ENCODE results near the gene GAR1.

GAR1 gene

GRCh38 chr4:109795059-109795458, 20.5 kb upstream of the GAR1 start:
- Histone ChIP-seq H3K4me2 (ENCODE audit: low read length) (no peak overlapping the region), H3K4me1 (ENCODE audit: low read length) (no peaks in the 10 kb centered on the region), H3K36me3 (replicated peaks; ENCODE audit: low read depth, low read length) (peaks cover 2% of the 10 kb centered on the region), H2AFZ (ENCODE audit: low read depth, low read length) (no peak overlapping the region), H4K20me1 (ENCODE audit: insufficient read depth, low read length) (no peaks in the 10 kb centered on the region), H3K9ac (ENCODE audit: low read length) (no peak overlapping the region), H3K79me2 (ENCODE audit: low read length) (no peaks in the 10 kb centered on the region), H3K27ac (ENCODE audit: low read length) (no peak overlapping the region), H3K9me3 (ENCODE audit: insufficient read depth, low read length) (peaks cover 10% of the 10 kb centered on the region; the same call in 1 of the 2 replicates), H3K27me3 (ENCODE audit: low read depth, low read length) (no peaks in the 10 kb centered on the region), H3K4me3 (ENCODE audit: low read length) (no peak overlapping the region)
- no peak for TF ChIP-seq CTCF (IDR thresholded peaks at IDR 0.05; ENCODE audit: low read depth, low read length)
- TF ChIP-seq EZH2phosphoT487 (IDR thresholded peaks at IDR 0.05; ENCODE audit: low read depth) = no peak

- no peak overlapping the region for H2AFZ ChIP-seq (ENCODE audit: low read depth, low read length)
- H3K9me3 ChIP-seq (ENCODE audit: insufficient read depth, low read length) = peaks cover 10% of the 10 kb centered on the region; the same call in 1 of the 2 replicates
- H3K4me2 ChIP-seq (ENCODE audit: low read length) = no peak overlapping the region
- no peaks in the 10 kb centered on the region for H3K79me2 ChIP-seq (ENCODE audit: low read length)
- H4K20me1 ChIP-seq (ENCODE audit: insufficient read depth, low read length) = no peaks in the 10 kb centered on the region
- no peak overlapping the region for H3K27ac ChIP-seq (ENCODE audit: low read length)
- no peaks in the 10 kb centered on the region for H3K27me3 ChIP-seq (ENCODE audit: low read depth, low read length)
- no peak for TF ChIP-seq CTCF (IDR thresholded peaks at IDR 0.05; ENCODE audit: low read depth, low read length)
- no peak for TF ChIP-seq EZH2phosphoT487 (IDR thresholded peaks at IDR 0.05; ENCODE audit: low read depth)
- H3K4me3 ChIP-seq (ENCODE audit: low read length) = no peak overlapping the region
- no peak overlapping the region for H3K9ac ChIP-seq (ENCODE audit: low read length)
- no peaks in the 10 kb centered on the region for H3K4me1 ChIP-seq (ENCODE audit: low read length)
- H3K36me3 ChIP-seq (replicated peaks; ENCODE audit: low read depth, low read length) = peaks cover 2% of the 10 kb centered on the region
Measured at GRCh38 chr4:109798866-109799265, 16.7 kb upstream of the GAR1 start.

- H3K27me3 ChIP-seq (ENCODE audit: low read depth, low read length) = no peaks in the 10 kb centered on the region
- TF ChIP-seq EZH2phosphoT487 (IDR thresholded peaks at IDR 0.05; ENCODE audit: low read depth) (no peak), CTCF (IDR thresholded peaks at IDR 0.05; ENCODE audit: low read depth, low read length) (no peak)
- H3K4me3 ChIP-seq (ENCODE audit: low read length) = no peak overlapping the region
- H4K20me1 ChIP-seq (ENCODE audit: insufficient read depth, low read length) = no peaks in the 10 kb centered on the region
- H3K4me2 ChIP-seq (ENCODE audit: low read length) = no peak overlapping the region
- no peaks in the 10 kb centered on the region for H3K4me1 ChIP-seq (ENCODE audit: low read length)
- no peak overlapping the region for H2AFZ ChIP-seq (ENCODE audit: low read depth, low read length)
- no peak overlapping the region for H3K27ac ChIP-seq (ENCODE audit: low read length)
- H3K36me3 ChIP-seq (replicated peaks; ENCODE audit: low read depth, low read length) = no peaks in the 10 kb centered on the region
- no peaks in the 10 kb centered on the region for H3K79me2 ChIP-seq (ENCODE audit: low read length)
- H3K9ac ChIP-seq (ENCODE audit: low read length) = no peak overlapping the region
- peaks cover 3% of the 10 kb centered on the region; the same call in 1 of the 2 replicates for H3K9me3 ChIP-seq (ENCODE audit: insufficient read depth, low read length)
Measured at GRCh38 chr4:109801099-109801789, 14.3 kb upstream of the GAR1 start.

- Histone ChIP-seq H3K4me2 (ENCODE audit: low read length) (no peak within 1 kb of the TSS), H3K27ac (ENCODE audit: low read length) (no peak within 1 kb of the TSS), H3K36me3 (replicated peaks; ENCODE audit: low read depth, low read length) (no peaks in the 10 kb centered on the region), H2AFZ (ENCODE audit: low read depth, low read length) (no peak within 1 kb of the TSS), H3K27me3 (ENCODE audit: low read depth, low read length) (no peaks in the 10 kb centered on the region), H4K20me1 (ENCODE audit: insufficient read depth, low read length) (no peaks in the 10 kb centered on the region), H3K4me1 (ENCODE audit: low read length) (no peaks in the 10 kb centered on the region), H3K4me3 (ENCODE audit: low read length) (no peak within 1 kb of the TSS), H3K9ac (ENCODE audit: low read length) (no peak within 1 kb of the TSS), H3K79me2 (ENCODE audit: low read length) (no peaks in the 10 kb centered on the region), H3K9me3 (ENCODE audit: insufficient read depth, low read length) (no peaks in the 10 kb centered on the region)
- TF ChIP-seq EZH2phosphoT487 (IDR thresholded peaks at IDR 0.05; ENCODE audit: low read depth) (no peak), CTCF (IDR thresholded peaks at IDR 0.05; ENCODE audit: low read depth, low read length) (no peak)
Measured at GRCh38 chr4:109801895-109802319, 13.7 kb upstream of the GAR1 start, which contains the start of gene CFI. Gene CFI, minus strand, starts transcription at chr4:109801999. Its CDS starts 28 bp downstream, at chr4:109801971.

All from OCI-LY3 (cell line).